Prostate gland (tissue), 2 donors: ENCODE data around the gene ACACA.

Experiments
- CTCF ChIP-seq, 4 experiments: fragments of 200-600 bp in 2 of 4; fragments of 450-650 bp in 2 of 4; sonication (generic) in 2 of 4; IDR thresholded peaks; 1 replicate in 3 of 4; 2 replicates in 1 of 4; pipeline ENCODE4 v1.5.1; 2016 to 2019; ENCODE audit warnings: antibody characterized with exemption in 4 of 4, mild to moderate bottlenecking in 2 of 4, moderate library complexity in 2 of 4
- POLR2A ChIP-seq: fragments of 450-650 bp; IDR thresholded peaks from one replicate; pipeline ENCODE4 v1.6.1; 2016; ENCODE audit warnings: antibody characterized with exemption, mild to moderate bottlenecking

DNA sequence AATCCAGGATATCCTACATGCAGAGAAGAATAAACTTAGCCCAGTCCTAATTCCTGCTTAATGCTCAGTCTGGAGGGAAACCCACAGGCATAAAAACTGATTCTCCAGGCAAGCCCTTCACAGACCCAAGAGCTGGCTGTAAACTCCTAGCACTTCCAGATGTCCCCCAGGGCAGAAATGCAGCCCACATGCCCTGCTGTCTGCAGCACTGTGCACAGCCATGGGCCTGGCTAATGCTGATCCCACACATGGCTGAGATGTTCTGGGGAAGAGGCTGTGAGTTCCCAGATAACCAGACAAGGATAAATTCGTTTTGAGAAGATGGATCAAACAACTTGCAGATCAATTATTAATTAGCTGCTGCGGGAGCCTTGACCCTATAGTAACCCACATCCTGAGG is 309.5 kb downstream of the ACACA start:
- TF ChIP-seq CTCF (IDR thresholded peaks at IDR 0.05) (no peak), POLR2A (no peak)
